Globus pallidus (tissue), 1 donor: ENCODE data around the gene RHBG.

ENCODE experiments used
- DNase-seq: peaks from one replicate; pipeline ENCODE4 v3.0.0-alpha.2; 2015; ENCODE audit warnings: low spot score

The RHBG gene

GRCh38 chr1:156427957-156428356, 58.9 kb downstream of the RHBG start:
- DNase-seq = no peak

GRCh38 chr1:156428746-156429288, 59.8 kb downstream of the RHBG start:
- no peak for DNase-seq

GRCh38 chr1:156429313-156430060, 60.5 kb downstream of the RHBG start:
- peak; percentile 33 for DNase-seq

GRCh38 chr1:156430303-156430702, 61.3 kb downstream of the RHBG start:
- DNase-seq = peak; percentile 72

GRCh38 chr1:156430866-156431265, 61.9 kb downstream of the RHBG start:
- DNase-seq = peak; percentile 62

- no peak for DNase-seq
These were observed 62.4 kb downstream of the RHBG start for GRCh38 chr1:156431366-156431765.

GRCh38 chr1:156431769-156432668, 63.0 kb downstream of the RHBG start:
- DNase-seq = no peak

GRCh38 chr1:156432669-156433018, 63.6 kb downstream of the RHBG start:
- no peak for DNase-seq

- DNase-seq = no peak
These were observed 64.0 kb downstream of the RHBG start for GRCh38 chr1:156433032-156433431.

GRCh38 chr1:156433602-156434001, 64.6 kb downstream of the RHBG start:
- DNase-seq = no peak
